ENCODE results near the gene ATP8A2. TPM values are rescaled to one million over a fixed set of nuclear protein-coding genes. Genes with fewer than 3 reads are reported as not detected.

ATP8A2 gene
- total RNA-seq, 1 donor = 0.72 TPM

DNA sequence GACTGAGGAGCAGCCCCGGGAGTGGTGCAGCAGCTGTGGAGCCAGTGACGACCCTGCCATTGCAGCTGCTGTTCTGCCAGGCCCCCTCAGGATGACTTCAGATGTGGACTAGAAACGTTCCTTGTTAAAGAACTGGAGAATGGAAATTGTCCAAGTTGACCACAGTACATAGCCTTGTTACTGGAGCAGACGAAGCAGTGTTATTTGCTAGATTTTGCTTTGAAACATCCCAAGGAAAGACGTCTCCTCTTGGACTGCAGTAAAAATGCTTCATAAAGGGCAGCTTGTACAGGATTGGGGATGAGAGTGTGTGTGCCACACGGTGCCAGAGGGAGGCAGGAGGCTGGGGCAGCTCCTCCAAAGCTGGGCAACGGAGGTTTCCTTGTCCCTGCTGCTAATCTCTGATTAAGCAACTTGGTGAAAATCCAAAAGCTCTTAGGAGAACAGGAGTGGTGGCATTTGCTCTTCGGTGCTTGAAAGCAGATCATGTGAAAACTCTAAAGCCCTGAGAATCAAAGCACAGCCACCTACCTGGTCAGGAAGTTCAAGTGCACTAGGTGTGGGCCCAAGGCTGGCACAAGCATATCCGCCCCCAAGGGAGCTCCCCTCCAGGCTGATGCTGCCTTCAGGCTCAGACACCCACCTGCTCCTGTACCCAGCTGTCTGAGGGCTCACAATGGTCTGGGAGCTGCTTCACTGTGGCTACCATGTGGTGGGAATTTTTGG, 645.6 kb downstream of the ATP8A2 start:
- Histone ChIP-seq H3K79me2 (ENCODE audit: insufficient read depth, low read length) (no peaks in the 10 kb centered on the region), H3K4me1 (ENCODE audit: insufficient read depth, low read length) (peaks cover 26% of the 10 kb centered on the region), H3K9me3 (ENCODE audit: low read depth, low read length) (no peaks in the 10 kb centered on the region), H3K36me3 (ENCODE audit: insufficient read depth, low read length) (no peaks in the 10 kb centered on the region), H3K4me2 (ENCODE audit: insufficient read depth, low read length) (no peak overlapping the region), H3K4me3 (ENCODE audit: insufficient read depth, low read length) (no peak overlapping the region), H4K20me1 (ENCODE audit: insufficient read depth, low read length) (no peaks in the 10 kb centered on the region), H2AFZ (ENCODE audit: low read length) (no peak overlapping the region), H3K27me3 (ENCODE audit: insufficient read depth, low read length) (no peaks in the 10 kb centered on the region), H3K27ac (ENCODE audit: low read depth, low read length) (peak overlapping the region; percentile 56)
- no peak for DNase-seq (ENCODE audit: insufficient read length, low spot score, missing footprints)
- TF ChIP-seq, protein P1, sequence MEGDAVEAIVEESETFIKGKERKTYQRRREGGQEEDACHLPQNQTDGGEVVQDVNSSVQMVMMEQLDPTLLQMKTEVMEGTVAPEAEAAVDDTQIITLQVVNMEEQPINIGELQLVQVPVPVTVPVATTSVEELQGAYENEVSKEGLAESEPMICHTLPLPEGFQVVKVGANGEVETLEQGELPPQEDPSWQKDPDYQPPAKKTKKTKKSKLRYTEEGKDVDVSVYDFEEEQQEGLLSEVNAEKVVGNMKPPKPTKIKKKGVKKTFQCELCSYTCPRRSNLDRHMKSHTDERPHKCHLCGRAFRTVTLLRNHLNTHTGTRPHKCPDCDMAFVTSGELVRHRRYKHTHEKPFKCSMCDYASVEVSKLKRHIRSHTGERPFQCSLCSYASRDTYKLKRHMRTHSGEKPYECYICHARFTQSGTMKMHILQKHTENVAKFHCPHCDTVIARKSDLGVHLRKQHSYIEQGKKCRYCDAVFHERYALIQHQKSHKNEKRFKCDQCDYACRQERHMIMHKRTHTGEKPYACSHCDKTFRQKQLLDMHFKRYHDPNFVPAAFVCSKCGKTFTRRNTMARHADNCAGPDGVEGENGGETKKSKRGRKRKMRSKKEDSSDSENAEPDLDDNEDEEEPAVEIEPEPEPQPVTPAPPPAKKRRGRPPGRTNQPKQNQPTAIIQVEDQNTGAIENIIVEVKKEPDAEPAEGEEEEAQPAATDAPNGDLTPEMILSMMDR (IDR thresholded peaks at IDR 0.05; ENCODE audit: extremely low read depth, low read depth, low read length) = no peak

DNA sequence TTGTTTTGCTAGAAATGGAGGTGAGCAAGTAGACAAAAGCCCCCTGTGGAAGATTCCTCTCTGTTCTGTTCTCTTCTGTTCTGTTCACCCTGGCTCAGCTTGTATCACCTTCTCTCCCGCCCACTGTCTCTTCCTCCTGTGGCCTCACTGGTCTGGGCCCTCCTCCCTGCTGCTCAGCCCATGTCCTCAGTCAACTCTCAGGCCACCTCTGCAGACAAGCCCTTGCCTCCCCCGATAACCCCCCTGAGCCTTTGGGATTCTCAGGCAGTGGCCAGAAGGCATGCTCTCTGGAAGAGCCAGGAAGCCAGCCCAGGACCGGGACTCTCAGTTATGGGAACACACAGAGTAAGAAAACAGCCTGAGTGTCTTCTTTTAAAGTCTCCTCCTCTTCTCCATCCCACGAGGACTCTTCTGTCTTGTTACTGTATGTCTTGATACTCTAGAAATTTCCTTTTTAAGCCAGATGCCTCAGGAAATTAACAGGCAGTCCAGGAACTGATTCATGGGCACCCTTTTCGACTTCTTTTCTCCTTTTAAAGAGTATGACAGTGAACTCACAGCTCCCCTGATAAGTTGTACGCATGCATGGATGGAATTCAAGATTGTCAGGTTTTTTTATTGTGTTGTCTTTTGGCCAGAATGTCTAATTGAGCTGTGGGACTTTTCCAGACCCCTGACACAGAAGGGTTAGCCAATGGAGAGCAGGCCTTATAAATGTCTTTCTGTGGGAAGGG, 646.3 kb downstream of the ATP8A2 start:
- DNase-seq (ENCODE audit: insufficient read length, low spot score, missing footprints) = no peak
- H3K4me2 ChIP-seq (ENCODE audit: insufficient read depth, low read length) = no peak overlapping the region
- H2AFZ ChIP-seq (ENCODE audit: low read length) = peak overlapping the region; percentile 49
- TF ChIP-seq, protein P1 (IDR thresholded peaks at IDR 0.05; ENCODE audit: extremely low read depth, low read depth, low read length) = no peak
- peaks cover 33% of the 10 kb centered on the region for H3K4me1 ChIP-seq (ENCODE audit: insufficient read depth, low read length)
- H3K27ac ChIP-seq (ENCODE audit: low read depth, low read length) = peak overlapping the region; percentile 56
- no peaks in the 10 kb centered on the region for H3K79me2 ChIP-seq (ENCODE audit: insufficient read depth, low read length)
- no peaks in the 10 kb centered on the region for H3K9me3 ChIP-seq (ENCODE audit: low read depth, low read length)
- no peaks in the 10 kb centered on the region for H4K20me1 ChIP-seq (ENCODE audit: insufficient read depth, low read length)
- no peak overlapping the region for H3K4me3 ChIP-seq (ENCODE audit: insufficient read depth, low read length)
- no peaks in the 10 kb centered on the region for H3K27me3 ChIP-seq (ENCODE audit: insufficient read depth, low read length)
- H3K36me3 ChIP-seq (ENCODE audit: insufficient read depth, low read length) = no peaks in the 10 kb centered on the region

DNA sequence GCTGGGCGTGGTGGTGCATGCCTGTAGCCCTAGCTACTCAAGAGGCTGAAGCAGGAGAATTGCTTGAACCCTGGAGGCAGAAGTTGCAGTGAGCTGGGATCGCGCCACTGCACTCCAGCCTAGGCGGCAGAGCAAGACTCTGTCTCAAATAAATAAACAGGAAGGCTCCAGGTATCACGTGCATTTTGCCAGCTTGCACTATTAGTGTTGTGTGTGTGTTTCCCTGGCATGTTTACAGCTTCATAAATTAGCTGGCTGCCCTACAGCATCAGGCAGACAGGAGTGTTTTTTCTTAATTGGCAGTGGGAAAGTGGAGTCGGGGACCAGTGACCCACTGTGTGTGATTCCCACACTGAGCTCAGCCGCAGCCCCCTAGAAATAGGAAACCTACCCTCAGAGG, 647.5 kb downstream of the ATP8A2 start:
- H3K4me2 ChIP-seq (ENCODE audit: insufficient read depth, low read length) = peak overlapping the region; percentile 37
- no peaks in the 10 kb centered on the region for H3K27me3 ChIP-seq (ENCODE audit: insufficient read depth, low read length)
- peak overlapping the region; percentile 76 for H3K27ac ChIP-seq (ENCODE audit: low read depth, low read length)
- no peak for DNase-seq (ENCODE audit: insufficient read length, low spot score, missing footprints)
- peaks cover 33% of the 10 kb centered on the region for H3K4me1 ChIP-seq (ENCODE audit: insufficient read depth, low read length)
- H3K79me2 ChIP-seq (ENCODE audit: insufficient read depth, low read length) = no peaks in the 10 kb centered on the region
- no peaks in the 10 kb centered on the region for H3K9me3 ChIP-seq (ENCODE audit: low read depth, low read length)
- H3K4me3 ChIP-seq (ENCODE audit: insufficient read depth, low read length) = no peak overlapping the region
- no peak overlapping the region for H2AFZ ChIP-seq (ENCODE audit: low read length)
- TF ChIP-seq, protein P1 (IDR thresholded peaks at IDR 0.05; ENCODE audit: extremely low read depth, low read depth, low read length) = no peak
- no peaks in the 10 kb centered on the region for H4K20me1 ChIP-seq (ENCODE audit: insufficient read depth, low read length)
- no peaks in the 10 kb centered on the region for H3K36me3 ChIP-seq (ENCODE audit: insufficient read depth, low read length)

Measured in osteoblast (primary cell).